ENCODE results near the gene IPCEF1. TPM values are rescaled to one million over a fixed set of nuclear protein-coding genes. Genes with fewer than 3 reads are reported as not detected.

The IPCEF1 gene
- total RNA-seq, 1 donor from 2014 or later = 2.0 TPM

GRCh38 chr6:154359679-154360078, 3.1 kb upstream of the IPCEF1 start:
- Histone ChIP-seq H3K9me3 (no peaks in the 10 kb centered on the region), H3K27me3 (no peaks in the 10 kb centered on the region), H3K4me3 (no peak overlapping the region), H3K27ac (no peak overlapping the region), H3K36me3 (no peaks in the 10 kb centered on the region), H3K4me1 (no peaks in the 10 kb centered on the region)
- DNase-seq (ENCODE audit: extremely low spot score in 2 of 2) = no peak
- intact Hi-C loops (cut with DNase I) = no loop called here
- TF ChIP-seq, protein P1, sequence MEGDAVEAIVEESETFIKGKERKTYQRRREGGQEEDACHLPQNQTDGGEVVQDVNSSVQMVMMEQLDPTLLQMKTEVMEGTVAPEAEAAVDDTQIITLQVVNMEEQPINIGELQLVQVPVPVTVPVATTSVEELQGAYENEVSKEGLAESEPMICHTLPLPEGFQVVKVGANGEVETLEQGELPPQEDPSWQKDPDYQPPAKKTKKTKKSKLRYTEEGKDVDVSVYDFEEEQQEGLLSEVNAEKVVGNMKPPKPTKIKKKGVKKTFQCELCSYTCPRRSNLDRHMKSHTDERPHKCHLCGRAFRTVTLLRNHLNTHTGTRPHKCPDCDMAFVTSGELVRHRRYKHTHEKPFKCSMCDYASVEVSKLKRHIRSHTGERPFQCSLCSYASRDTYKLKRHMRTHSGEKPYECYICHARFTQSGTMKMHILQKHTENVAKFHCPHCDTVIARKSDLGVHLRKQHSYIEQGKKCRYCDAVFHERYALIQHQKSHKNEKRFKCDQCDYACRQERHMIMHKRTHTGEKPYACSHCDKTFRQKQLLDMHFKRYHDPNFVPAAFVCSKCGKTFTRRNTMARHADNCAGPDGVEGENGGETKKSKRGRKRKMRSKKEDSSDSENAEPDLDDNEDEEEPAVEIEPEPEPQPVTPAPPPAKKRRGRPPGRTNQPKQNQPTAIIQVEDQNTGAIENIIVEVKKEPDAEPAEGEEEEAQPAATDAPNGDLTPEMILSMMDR (IDR thresholded peaks at IDR 0.05) = no peak
- TF ChIP-seq POLR2A (IDR thresholded peaks at IDR 0.05) = no peak
- no peak for TF ChIP-seq POLR2AphosphoS5 (IDR thresholded peaks at IDR 0.05; ENCODE audit: insufficient read depth in 1 of 2, low read depth in 1 of 2)

DNA sequence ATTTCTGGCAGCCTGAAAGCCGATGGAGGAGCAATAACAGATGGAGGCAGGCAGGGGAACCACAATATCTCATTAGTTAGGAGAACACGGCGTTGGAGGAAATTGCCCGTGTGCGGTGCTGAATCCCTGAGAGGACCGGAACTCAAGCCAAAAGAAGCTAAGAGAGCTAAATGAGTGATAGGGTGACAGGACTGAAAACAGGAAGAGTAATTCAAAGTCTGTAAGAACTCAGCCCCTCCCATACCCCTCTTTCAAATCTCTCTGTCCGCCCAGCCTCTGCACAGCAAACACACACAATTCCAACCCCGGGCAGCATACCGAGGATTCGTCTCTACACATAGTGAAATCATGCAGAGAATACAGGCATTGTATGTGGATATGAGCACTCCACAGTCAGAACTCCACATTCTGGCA, 2.6 kb upstream of the IPCEF1 start:
- no peaks in the 10 kb centered on the region for H3K9me3 ChIP-seq
- no peaks in the 10 kb centered on the region for H3K27me3 ChIP-seq
- no peak overlapping the region for H3K4me3 ChIP-seq
- intact Hi-C loops (cut with DNase I) = no loop called here
- H3K36me3 ChIP-seq = no peaks in the 10 kb centered on the region
- no peak overlapping the region for H3K27ac ChIP-seq
- no peak for TF ChIP-seq POLR2AphosphoS5 (IDR thresholded peaks at IDR 0.05; ENCODE audit: insufficient read depth in 1 of 2, low read depth in 1 of 2)
- TF ChIP-seq, protein P1 (IDR thresholded peaks at IDR 0.05) = no peak
- TF ChIP-seq POLR2A (IDR thresholded peaks at IDR 0.05) = no peak
- H3K4me1 ChIP-seq = no peaks in the 10 kb centered on the region
- no peak for DNase-seq (ENCODE audit: extremely low spot score in 2 of 2)

DNA sequence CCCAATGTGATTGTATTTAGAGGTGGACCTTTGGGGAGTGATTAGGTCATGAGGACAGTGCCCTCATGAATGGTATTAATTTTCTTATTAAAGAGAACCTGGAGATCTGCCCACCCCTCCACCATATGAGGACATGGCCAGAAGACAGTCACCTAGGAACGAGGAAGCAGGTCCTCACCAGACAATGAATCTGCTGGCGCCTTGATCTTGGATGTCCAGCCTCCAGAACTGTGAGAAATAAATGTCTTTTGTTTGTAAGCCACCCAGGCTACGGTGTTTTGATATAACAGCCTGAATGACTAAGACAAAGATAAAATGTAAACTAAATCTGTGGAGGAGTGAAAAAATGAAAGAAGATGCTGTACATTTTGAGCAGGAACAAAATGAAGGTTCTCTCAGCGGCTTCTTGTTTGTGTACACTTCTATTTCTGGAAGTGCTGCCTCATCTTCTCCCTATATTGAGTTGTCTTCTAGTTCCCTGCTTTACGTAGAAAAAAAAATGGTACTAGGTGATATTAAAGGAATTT, 1.5 kb upstream of the IPCEF1 start:
- no peaks in the 10 kb centered on the region for H3K27me3 ChIP-seq
- TF ChIP-seq POLR2A (IDR thresholded peaks at IDR 0.05) (no peak), POLR2AphosphoS5 (IDR thresholded peaks at IDR 0.05; ENCODE audit: insufficient read depth in 1 of 2, low read depth in 1 of 2) (no peak)
- TF ChIP-seq, protein P1 (IDR thresholded peaks at IDR 0.05) = no peak
- no peaks in the 10 kb centered on the region for H3K9me3 ChIP-seq
- H3K27ac ChIP-seq = no peak overlapping the region
- H3K36me3 ChIP-seq = no peaks in the 10 kb centered on the region
- intact Hi-C loops (cut with DNase I) = no loop called here
- DNase-seq (ENCODE audit: extremely low spot score in 2 of 2) = no peak
- H3K4me3 ChIP-seq = no peak overlapping the region
- H3K4me1 ChIP-seq = no peaks in the 10 kb centered on the region

DNA sequence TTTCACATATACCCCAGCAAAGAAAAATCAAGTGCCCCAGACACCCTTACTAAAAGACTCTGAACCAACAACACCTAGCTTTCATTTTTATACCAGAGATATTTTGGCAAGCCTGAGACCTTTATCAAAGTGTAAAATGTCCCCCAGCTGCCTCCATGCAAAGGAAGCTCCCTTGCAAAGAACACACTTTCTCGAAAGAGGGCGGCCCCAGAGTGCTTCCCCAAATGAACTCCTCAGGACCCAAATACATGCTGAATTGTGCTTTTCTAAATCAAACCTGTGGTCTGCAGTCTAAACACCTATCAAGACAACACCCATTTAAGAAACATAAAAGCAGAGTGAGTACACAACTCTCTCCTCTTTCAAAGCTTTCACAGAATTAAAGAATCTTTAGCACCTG, 490 bp downstream of the IPCEF1 start:
- H3K9me3 ChIP-seq = no peaks in the 10 kb centered on the region
- H3K27ac ChIP-seq = no peak overlapping the region
- no peaks in the 10 kb centered on the region for H3K36me3 ChIP-seq
- DNase-seq (ENCODE audit: extremely low spot score in 2 of 2) = no peak
- intact Hi-C loops (cut with DNase I) = no loop called here
- TF ChIP-seq POLR2AphosphoS5 (IDR thresholded peaks at IDR 0.05; ENCODE audit: insufficient read depth in 1 of 2, low read depth in 1 of 2) (no peak), POLR2A (IDR thresholded peaks at IDR 0.05) (no peak)
- TF ChIP-seq, protein P1 (IDR thresholded peaks at IDR 0.05) = no peak
- H3K4me1 ChIP-seq = no peaks in the 10 kb centered on the region
- H3K27me3 ChIP-seq = no peaks in the 10 kb centered on the region
- H3K4me3 ChIP-seq = no peak overlapping the region

DNA sequence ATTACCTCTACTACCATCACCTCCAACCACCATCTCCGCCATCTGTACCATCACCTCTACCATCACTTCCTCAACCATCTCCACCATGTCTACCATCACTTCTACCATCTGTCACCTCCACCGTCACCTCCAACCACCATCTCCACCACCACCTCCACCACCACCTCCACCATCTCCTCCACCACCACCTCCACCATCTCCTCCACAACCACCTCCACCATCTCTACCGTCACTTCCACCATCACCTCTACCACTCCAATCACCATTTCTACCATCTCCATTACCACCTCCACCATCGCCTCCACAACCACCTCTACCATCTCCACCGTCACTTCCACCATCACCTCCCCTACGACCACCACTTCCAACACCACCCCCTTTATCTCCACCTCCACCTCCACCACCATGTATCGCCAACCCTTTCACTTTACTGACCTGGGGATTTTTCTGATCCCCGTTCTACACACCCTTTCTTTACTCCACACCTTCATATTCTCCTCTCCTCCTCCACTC, 2.3 kb downstream of the IPCEF1 start:
- DNase-seq (ENCODE audit: extremely low spot score in 2 of 2) = no peak
- intact Hi-C loops (cut with DNase I) = no loop called here
- no peaks in the 10 kb centered on the region for H3K4me1 ChIP-seq
- no peak overlapping the region for H3K4me3 ChIP-seq
- no peaks in the 10 kb centered on the region for H3K9me3 ChIP-seq
- no peaks in the 10 kb centered on the region for H3K27me3 ChIP-seq
- H3K36me3 ChIP-seq = no peaks in the 10 kb centered on the region
- no peak overlapping the region for H3K27ac ChIP-seq
- TF ChIP-seq POLR2AphosphoS5 (IDR thresholded peaks at IDR 0.05; ENCODE audit: insufficient read depth in 1 of 2, low read depth in 1 of 2) (no peak), POLR2A (IDR thresholded peaks at IDR 0.05) (no peak)
- TF ChIP-seq, protein P1 (IDR thresholded peaks at IDR 0.05) = no peak
